ENCODE data around the gene DIDO1.

The DIDO1 gene

GRCh38 chr20:62831361-62831788 lies 94.9 kb downstream of the DIDO1 start:
- no peak for DNase-seq

GRCh38 chr20:62830821-62831220 lies 95.5 kb downstream of the DIDO1 start:
- no peak for DNase-seq

GRCh38 chr20:62830251-62830650 lies 96.1 kb downstream of the DIDO1 start:
- no peak for DNase-seq

- no peak for DNase-seq
These were observed 96.8 kb downstream of the DIDO1 start for GRCh38 chr20:62829231-62830230.

GRCh38 chr20:62828511-62829230 lies 97.6 kb downstream of the DIDO1 start:
- DNase-seq, result no peak

GRCh38 chr20:62828051-62828450 lies 98.3 kb downstream of the DIDO1 start:
- no peak for DNase-seq
